Stimulated activated CD4-positive, alpha-beta T cell treated with anti-CD3 and anti-CD28 coated beads, Interleukin-4, amount 100 ng/mL, for 24 hours (primary cell): ENCODE measurements around the gene ANKFY1.
"Not testable (repeated sequence)": the region's sequence is repeated elsewhere in the genome, so short reads cannot be mapped to it uniquely, and the experiment has no call there.

ENCODE experiments used
- DNase-seq: peaks from one replicate; pipeline ENCODE4 v3.0.0-alpha.2; 2020

ANKFY1 gene

DNA sequence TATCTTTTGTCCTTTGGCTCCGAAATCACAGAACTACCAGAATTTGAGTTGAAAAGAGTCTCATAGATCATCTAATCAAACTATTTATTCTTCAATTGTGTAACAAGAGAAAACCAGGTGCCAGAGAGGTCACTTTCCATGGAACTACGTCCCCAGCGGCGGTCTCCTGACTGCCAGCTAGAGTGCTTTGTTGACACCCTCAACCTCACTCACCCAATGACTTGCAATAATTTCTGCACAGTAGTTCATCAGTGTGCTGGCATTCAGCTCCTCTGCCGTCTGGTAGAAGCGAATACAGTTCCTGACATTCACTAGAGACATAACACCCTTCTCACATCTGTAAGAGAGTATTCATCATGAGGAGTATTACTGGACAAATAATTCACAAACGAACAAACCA is 54.2 kb downstream of the ANKFY1 start:
- no peak for DNase-seq

DNA sequence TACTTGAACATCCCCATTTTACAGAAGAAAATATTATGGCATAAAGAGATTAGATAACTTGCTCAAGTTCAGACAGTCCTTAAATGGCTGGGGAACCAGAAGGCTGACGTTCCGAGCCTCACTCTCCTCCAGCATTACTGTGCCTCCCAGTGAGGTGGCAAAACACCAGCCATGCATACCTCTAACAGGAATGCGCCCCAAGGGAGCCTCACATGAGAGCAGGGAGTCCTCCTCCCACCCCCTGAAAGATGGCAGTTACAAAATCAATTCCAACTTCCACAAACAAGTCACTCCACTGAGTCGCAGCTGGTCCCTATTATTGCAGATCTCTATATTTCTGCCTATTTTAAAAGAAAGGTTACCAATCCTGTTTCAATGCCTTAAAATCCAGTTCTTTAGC is 55.5 kb downstream of the ANKFY1 start:
- no peak for DNase-seq

DNA sequence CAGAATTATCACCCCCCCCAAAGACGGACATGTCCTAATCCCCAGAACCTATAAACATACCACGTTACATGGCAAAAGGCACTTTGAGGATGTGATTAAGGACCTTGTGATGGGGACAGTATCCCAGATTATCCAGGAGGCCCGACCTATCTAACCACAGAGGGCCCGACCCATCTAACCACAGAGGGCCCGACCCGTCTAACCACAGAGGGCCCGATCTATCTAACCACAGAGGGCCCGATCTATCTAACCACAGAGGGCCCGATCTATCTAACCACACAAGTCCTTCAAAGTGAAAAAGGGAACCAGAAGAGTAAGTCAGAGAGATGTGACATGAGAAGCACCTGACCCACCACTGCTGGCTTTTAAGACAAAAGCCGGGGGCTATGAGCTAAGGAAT is 56.8 kb downstream of the ANKFY1 start:
- DNase-seq: no peak

DNA sequence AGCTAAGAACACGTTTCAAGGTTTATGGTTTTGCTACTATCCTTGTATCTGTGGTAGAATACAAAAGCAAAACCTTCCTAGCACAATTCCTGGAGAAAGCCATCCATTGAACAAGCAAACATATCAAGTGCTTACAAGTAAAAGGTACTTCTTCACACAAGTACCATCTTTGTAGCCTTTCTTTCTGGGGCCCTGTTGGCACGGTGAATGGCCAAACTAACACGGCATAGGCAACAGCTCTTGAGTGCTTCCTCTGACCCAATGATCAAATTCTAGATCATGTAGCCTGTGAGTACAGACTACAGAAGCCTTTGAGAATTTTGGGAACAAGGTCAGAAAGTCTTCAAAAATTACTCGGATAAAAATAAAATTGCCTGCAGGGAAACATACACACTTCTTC is 57.9 kb downstream of the ANKFY1 start:
- no peak for DNase-seq

DNA sequence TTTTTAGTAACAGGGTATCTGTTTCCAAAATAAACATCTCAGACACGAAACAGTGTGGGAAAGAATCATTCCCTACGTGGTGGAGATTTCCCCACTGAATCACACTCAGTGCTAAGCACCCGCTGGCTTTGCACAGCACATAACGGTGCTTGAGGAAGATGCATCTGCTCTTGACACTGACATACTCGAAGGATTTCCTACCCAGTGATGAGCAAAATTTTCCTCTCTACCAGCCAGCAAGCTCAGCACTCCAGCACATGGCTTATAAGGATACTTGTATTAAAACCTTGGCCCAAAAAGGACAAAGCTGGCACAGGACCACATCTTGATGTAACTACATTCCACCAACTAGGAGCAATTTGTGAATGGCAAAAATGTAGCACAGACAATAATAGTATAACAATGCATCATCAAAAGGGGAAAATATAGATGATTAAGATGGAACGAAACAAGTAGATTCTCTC is 59.0 kb downstream of the ANKFY1 start:
- no peak for DNase-seq

DNA sequence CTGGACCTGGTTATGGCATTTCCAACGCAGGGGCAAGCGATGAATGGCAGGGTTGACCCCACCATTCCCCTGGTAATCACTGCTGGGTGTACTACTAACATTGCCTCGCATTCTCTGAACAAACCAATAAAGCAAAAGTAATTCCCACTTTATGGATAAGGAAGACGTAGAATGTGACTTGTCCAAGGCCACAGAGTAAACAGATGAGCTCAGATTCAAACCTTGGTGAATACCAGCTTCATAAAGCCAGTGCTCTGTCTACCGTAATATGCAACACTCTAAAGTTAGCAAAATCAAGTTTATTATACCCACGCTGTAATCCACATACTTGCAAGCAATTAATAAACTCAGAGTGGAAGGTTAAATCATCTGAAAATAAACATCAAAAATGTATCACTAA is 59.6 kb downstream of the ANKFY1 start:
- DNase-seq: no peak

DNA sequence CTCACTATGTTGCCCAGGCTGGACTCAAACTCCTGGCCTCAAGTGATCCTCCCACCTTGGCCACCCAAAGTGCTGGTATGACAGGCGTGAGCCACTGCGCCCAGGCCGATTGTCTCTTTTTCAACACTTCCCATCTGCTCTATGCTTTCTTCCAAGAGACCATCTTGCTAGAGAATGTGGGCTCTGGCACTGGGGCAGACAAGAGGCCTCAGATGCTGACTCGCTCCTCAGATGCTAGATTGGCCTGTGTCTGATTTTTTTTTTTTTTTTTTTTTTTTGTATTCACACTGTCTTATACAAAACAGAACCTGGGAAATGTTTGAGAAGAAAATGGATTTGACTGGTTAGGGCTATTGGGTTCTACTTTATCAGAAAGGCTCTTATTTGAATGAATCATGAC is 62.6 kb downstream of the ANKFY1 start:
- no peak for DNase-seq

DNA sequence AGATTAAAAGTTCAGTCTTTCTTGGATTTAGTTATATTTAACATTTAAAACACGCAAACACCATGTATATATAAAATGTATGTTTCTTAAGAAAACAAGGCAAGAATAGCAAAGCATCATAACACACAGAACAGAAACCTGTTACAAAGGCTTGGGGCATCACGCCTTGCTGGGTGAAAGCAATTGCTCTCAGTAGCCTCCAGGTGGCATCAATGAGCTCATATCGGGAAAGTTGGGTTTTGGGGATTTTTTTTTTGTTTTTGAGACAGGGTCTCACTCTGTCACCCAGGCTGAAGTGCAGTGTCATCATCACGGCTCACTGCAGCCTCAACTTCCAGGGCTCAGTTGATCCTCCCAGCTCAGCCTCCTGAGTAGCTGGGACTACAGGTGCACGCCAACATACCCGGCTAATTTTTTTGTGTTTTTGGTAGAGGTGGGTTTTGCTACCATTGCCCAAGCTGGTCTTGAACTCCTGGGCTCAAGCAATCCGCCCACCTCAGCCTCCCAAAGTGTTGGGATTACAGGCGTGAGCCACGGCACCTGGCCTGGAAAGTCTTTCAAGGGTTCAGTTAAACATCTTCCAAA is 63.9 kb downstream of the ANKFY1 start:
- peak; percentile 42 for DNase-seq

DNA sequence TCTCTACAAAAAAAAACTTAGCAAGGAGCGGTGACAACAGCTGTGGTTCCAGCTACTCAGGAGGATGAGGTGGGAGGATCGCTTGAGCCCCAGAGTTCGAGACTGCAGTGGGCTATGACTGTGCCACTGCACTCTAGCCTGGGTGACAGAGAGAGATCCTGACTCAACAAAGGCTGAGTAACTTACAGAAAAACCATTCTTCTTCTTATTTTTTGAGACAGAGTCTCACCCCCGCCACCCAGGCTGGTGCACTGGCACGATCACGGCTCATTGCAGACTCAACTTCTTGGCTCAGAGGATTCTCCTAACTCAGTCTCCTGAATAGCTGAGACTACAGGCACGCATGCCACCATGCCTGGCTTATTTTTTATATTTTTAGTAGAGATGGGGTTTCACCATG is 64.8 kb downstream of the ANKFY1 start:
- no peak for DNase-seq

DNA sequence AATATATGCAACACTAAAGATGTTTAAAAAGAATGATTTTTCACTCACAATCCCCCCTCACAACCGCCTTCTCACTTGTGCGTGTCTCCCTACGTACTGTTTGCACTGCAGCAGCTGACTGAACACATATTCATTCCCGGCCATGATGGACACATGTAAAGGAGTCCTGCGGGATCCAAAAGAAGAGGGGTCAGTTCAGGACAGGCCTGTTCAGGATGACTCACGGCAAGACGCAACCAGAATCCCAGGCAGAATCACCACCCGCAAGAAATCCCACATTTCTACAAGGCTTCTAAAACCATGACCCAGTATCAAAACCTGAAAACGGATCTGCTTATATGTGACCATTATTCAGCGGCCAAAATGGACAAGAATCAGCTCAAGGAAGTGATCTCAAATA is 68.5 kb downstream of the ANKFY1 start:
- DNase-seq: no peak

DNA sequence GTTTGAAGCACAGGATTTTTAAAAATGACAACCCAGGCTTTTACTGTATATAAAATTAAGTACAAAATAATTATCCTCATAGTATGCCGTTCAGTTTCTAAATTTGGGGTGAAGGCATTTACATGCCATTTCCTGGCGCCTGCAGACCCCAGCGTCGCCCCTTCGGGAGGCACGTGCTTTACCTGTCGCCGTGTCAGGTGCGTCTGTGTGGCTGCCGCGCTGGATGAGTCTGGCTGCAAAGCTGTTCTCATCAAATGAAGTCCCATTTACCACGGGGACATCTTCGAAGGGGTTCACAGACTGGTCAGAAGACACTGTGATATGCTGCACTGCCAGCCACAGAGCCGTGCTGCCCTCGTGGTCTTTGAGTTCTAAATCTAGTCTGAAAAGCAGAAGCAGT is 69.0 kb downstream of the ANKFY1 start:
- no peak for DNase-seq

DNA sequence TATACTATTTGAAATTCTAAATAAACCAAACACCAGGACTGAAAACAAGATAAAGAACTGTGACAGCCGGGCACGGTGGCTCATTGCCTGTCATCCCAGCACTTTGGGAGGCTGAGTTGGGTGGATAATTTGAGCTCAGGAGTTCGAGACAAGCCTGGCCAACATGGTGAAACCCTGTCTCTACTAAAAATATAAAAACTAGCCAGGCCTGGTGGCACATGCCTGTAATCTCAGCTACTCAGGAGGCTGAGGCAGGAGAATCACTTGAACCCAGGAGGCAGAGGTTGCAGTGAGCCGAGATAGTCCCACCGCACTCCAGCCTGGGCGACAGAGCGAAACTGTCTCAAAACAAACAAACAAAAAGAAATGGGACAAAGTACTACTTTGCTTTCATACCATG is 73.0 kb downstream of the ANKFY1 start:
- DNase-seq: not testable (repeated sequence)

DNA sequence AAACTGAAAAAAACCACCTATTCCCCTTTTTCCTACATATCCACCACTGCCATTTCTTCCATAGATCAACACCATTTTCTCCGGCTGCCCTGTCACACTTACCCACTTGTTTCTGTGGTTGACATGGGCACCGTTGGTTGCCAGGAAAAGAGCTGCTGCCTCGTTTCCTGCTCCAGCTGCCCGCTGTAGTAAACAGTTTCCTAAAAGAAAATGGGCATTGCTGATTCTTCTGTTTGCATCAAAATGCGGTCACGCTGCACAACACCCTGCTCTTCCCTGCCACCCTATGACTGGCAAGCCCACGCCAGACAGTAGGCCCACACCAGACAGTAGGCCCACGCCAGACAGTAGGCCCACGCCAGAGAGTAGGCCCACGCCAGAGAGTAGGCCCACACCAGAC is 74.5 kb downstream of the ANKFY1 start:
- no peak for DNase-seq

DNA sequence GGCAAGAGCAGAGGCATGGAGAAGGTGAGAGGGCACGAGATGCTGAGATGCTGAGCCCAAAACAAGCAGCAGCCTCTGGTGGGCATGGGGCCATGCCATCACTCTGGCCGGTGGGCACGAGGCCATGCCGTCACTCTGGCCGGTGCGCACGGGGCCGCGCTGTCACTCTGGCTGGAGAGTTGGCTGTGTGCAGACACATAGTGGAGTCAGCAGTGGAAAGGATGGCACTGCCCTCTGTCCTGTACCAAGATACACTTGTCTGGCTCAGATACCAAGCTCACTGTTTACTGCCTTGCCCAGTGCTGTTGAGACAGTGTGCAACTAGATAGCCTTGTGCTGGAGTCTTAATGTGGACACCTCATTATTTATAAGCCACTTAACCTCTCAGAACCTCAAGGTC is 75.7 kb downstream of the ANKFY1 start:
- no peak for DNase-seq

DNA sequence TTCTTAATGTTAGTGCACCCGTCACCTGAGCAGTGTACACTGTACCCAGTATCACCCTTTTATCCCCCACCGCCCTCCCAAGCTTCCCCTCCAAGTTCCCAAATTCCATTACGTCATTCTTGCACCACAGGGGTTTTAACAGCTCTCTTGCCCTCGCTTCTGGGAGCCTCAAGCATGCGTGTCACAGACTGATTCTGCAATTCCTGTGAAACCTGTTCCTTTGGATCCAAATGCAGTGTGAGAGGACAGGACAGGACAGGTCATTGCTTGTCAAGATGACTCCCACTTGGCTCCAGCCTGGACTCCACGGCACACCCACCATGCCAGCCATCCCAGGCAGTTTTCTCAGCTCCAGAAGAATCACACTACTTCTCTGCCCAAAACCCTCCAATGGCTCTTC is 76.7 kb downstream of the ANKFY1 start:
- no peak for DNase-seq

DNA sequence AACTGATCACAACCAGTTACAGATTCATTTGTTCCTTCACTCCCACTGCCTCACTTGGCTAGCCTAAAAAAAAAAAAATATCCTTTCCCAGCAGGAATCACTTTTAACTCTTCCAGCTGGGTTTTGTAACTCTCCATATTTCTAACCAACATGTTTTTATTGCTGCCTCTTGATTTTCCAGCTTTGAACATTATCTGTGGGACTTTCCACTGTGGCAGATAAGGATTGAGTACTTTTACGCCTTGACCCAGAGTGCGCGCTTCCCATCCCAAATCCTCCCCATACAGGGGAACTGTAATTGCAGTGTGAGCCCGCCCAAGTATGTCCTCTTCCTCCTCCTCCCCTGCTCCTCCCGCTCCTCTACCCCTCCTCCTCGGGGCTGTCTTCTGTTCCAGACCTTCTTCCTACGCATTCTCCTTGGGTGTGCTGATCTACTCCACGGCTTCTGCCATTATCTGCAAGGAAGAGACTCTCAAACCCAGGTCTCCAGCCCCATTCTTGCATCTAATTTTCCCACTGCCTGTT is 77.4 kb downstream of the ANKFY1 start:
- no peak for DNase-seq

DNA sequence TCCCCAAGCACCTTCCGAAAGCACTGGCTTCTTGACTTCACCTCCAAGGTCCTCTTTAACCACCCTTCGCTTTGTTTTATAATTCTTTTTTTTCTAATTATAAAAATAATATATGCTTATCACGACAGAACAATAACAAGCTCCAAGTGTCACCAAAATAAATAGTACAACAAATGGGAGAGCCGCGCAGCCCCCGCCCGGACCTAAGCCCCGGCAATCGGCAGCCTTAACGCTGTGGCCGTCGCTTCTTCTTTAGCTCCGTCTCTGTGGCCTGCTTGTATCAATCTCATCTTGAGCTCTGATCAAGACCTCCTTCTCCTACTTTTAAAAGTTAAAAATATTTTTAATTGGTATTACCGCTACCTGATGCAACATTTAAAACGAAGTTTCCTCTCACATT is 78.1 kb downstream of the ANKFY1 start:
- DNase-seq: no peak

DNA sequence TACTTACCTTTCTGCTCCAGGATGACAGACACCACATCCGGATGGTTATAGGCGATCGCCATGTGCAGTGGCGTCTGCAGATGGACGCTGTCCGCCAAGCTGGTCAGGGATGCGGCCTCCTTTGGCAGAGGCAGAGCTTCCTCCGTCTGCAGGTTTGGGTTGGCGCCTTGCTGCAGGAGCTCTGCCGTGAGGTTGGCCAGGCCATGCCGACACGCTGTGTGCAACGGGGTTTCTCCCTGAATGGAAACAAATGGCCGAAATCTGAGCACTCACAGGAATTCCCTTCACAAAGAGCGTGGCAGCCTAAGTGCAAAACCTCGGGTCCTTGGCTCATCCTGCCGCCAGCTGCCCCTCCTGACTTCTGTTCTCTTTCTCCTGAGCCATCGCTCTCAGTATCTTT is 79.0 kb downstream of the ANKFY1 start:
- DNase-seq: no peak

DNA sequence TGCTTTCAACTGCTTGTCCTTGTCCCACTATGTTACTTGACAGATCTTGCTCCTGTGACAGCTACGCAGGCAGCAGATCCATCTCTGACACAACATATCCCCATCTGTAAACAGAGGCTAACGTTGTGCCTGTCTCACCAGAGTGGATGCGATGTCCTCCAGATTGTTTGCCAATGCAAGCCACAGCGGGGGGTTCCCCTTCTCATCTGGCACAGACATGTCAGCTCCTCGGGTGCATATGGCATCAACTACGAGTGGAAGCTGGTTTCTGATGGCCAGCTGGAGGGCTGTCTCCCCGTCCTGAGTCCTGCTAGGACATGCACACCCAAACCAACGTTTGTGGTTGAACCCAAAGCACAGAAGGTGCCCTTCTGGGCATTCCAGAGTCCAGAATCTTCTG is 81.7 kb downstream of the ANKFY1 start:
- no peak for DNase-seq

DNA sequence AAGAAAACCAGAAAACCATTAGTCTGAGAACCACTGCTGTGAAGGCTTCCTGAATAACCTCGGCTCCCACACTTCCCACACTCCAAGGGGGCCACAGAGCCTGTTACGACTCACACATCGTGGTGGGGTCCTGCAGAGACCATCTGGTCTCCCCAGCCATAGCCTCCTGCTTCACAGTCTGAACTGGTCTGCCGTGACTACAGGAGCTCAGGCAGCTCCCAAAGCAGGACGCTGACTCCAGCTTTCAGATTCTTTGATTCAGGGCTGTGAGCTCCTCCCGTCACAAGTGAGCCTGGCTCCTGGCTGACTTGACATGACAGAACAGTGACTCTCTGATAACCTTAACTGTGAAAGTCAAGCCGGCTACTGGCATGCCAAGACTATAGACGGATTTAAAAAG is 83.0 kb downstream of the ANKFY1 start:
- no peak for DNase-seq

DNA sequence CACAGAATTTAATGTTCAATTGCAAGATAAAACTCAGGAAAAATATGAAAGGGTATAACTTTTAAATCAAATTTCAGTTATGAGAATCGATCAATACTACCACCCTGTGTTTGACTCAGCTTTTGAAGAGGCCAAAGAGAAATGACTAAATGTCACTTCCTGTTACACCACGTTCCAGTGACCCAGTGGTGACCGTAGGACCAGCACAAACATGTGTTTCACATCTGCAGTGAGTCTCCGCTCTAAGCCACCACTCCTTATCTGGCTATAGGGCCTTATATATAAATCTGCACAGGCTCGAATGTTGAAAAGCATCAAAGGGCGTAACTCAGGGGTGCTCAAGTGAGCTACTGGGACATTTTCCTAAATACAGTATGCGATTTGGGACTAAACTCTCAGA is 84.7 kb downstream of the ANKFY1 start:
- DNase-seq: no peak

DNA sequence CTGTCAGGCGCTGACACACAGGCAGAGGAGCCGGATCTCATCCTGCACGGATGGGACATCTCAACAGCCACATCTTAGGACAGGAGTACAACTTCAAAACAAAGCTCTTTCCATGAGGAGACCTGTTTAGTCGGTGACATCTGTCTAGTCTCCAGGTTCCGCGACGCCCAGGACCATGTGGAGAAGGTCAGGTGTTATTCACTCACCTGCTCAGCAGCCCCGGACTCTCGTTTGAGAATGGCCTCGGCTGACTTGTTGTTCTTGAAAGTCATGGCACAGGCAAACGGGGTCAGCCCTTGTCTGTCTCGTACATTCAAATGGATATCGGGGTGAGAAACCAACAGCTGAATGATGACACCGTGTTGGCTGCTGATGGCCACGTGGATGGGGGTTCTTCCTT is 85.1 kb downstream of the ANKFY1 start:
- no peak for DNase-seq

DNA sequence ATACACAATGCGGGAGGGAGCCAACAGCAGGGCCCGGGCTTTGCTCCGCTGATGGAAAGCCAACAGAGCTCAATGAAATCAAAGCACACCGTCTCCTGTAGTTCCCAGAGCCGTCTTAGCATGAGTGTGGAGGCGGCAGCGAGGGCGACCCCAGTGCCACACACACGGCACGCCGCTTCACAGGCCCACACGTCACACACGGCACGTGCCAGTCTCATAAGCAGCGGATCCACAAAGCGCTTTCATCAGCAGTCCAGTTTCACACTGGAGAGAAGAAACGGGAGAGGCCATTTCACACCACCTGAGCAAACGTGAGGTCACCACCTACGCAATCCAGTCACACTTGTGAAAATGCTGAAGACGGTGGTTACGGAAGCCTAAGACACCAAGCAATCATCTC is 86.0 kb downstream of the ANKFY1 start:
- DNase-seq: no peak

DNA sequence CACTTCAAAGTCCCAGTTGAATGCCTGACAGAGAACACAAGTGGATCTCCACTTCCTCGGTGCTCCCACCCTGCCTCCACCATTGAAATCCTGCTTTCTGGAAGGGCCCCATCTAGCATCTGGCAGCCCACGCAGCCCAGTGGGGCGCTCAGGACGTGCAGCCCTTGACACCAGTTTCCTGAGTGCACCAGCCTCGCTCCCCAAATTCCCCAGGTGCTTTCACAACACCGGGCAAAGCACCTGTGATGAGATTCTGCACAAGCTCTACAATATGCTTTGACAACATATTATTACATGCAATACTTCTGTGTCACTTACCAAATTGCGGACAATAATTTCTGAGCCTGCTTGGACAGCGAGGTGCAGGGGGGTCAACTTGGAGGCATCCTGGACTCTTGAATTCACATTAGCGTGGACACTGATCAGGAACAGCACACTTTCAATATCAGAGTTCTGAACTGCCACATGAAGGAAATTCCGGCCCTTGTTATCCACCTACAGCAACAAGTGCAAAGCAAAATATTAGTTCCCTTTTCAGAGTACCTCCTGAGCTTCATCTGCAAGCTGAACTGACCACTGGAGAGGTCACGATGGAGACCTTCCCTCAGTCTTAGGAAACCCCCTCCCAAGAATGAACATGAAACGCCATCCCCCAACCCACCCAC is 86.8 kb downstream of the ANKFY1 start:
- DNase-seq: peak; percentile 12
